PC-9 (cell line): ENCODE measurements around the gene NELL1. TPM values are rescaled to one million over a fixed set of nuclear protein-coding genes. Genes with fewer than 3 reads are reported as not detected.

Experiments used
- BruUV-seq: library from RNA; stranded (reverse); fragments of 400-500 nt; replicated peaks from 2 replicates; lab custom pipeline; 2021; lab: Mats Ljungman, UMichigan
- CTCF ChIA-PET: fragments of 300-600 bp; sonication (Branson Sonifier 250); formaldehyde crosslinking; loops from one replicate; lab custom pipeline; 2022; ENCODE audit warnings: antibody characterized with exemption; lab: Charles Lee
- POLR2A ChIA-PET: fragments of 300-600 bp; sonication (Branson Sonifier 250); formaldehyde crosslinking; loops from one replicate; lab custom pipeline; 2022; ENCODE audit warnings: antibody characterized with exemption; ENCODE audit not compliant: unreplicated experiment; lab: Charles Lee
- DNase-seq, 2 experiments: peaks; one replicate each; pipeline versions ENCODE4 v3.0.0 to v3.0.0-alpha.2; 2015 to 2022; ENCODE audit warnings: mixed read lengths in 1 of 2
- H2AFZ ChIP-seq: fragments of 200-600 bp; sonication (generic); 2 replicates; pipeline ENCODE4 v1.8.1; 2017; ENCODE audit warnings: antibody characterized with exemption
- H3F3A ChIP-seq: fragments of 200-600 bp; sonication (generic); 2 replicates; pipeline ENCODE4 v1.8.1; 2017; ENCODE audit warnings: antibody characterized with exemption, mild to moderate bottlenecking, low read depth; ENCODE audit not compliant: insufficient read depth
- H3K27ac ChIP-seq: fragments of 200-600 bp; sonication (generic); 2 replicates; pipeline ENCODE4 v1.6.1; 2016; ENCODE audit warnings: mixed run types
- H3K27me3 ChIP-seq: fragments of 200-600 bp; sonication (generic); 2 replicates; pipeline ENCODE4 v1.6.1; 2016; ENCODE audit warnings: low read depth, mixed run types; ENCODE audit not compliant: insufficient read depth
- H3K36me3 ChIP-seq: fragments of 200-600 bp; sonication (generic); 2 replicates; pipeline ENCODE4 v1.6.1; 2016; ENCODE audit warnings: low read depth, mixed run types
- H3K4me1 ChIP-seq: fragments of 200-600 bp; sonication (generic); replicated peaks from 2 replicates; pipeline ENCODE4 v1.6.1; 2016; ENCODE audit warnings: mixed run types; ENCODE audit not compliant: insufficient read depth
- H3K4me2 ChIP-seq: fragments of 200-600 bp; sonication (generic); 2 replicates; pipeline ENCODE4 v1.6.1; 2017; ENCODE audit warnings: mixed run types
- H3K4me3 ChIP-seq: fragments of 200-600 bp; sonication (generic); 2 replicates; pipeline ENCODE4 v1.6.1; 2016; ENCODE audit warnings: mixed run types
- H3K79me2 ChIP-seq: fragments of 200-600 bp; sonication (generic); 2 replicates; pipeline ENCODE4 v1.6.1; 2017; ENCODE audit warnings: low read depth, mixed run types
- H3K9me2 ChIP-seq: fragments of 200-600 bp; sonication (generic); 2 replicates; pipeline ENCODE4 v1.8.1; 2017; ENCODE audit warnings: mild to moderate bottlenecking; ENCODE audit not compliant: insufficient read depth
- H3K9me3 ChIP-seq: fragments of 200-600 bp; sonication (generic); 2 replicates; pipeline ENCODE4 v1.8.1; 2016; ENCODE audit warnings: low read depth; ENCODE audit not compliant: insufficient read depth
- H4K20me1 ChIP-seq: fragments of 200-600 bp; sonication (generic); 2 replicates; pipeline ENCODE4 v1.8.1; 2017; ENCODE audit not compliant: insufficient read depth
- EZH2 ChIP-seq: fragments of 200-600 bp; sonication (generic); IDR thresholded peaks from 2 replicates; pipeline ENCODE4 v1.8.0; 2017; ENCODE audit warnings: antibody characterized with exemption, low read depth
- intact Hi-C: fragments of 100-400 bp; cut with micrococcal nuclease; formaldehyde crosslinking; loops from one replicate; pipeline ENCODE4 v1.10.0; 2022; ENCODE audit not compliant: unreplicated experiment
- total RNA-seq: library from RNA; stranded (reverse); gene quantifications from 2 replicates; pipeline ENCODE4 v1.2.3, GENCODE V29; 2021
- TF ChIP-seq, protein P1 (sequence below): fragments of 200-600 bp; sonication (generic); conservative IDR thresholded peaks from 2 replicates; pipeline ENCODE4 v1.6.1; 2017; ENCODE audit warnings: mixed run types, antibody characterized with exemption, mild to moderate bottlenecking, moderate library complexity

The NELL1 gene
- total RNA-seq, 1 experiment from 2014 or later: not detected

DNA sequence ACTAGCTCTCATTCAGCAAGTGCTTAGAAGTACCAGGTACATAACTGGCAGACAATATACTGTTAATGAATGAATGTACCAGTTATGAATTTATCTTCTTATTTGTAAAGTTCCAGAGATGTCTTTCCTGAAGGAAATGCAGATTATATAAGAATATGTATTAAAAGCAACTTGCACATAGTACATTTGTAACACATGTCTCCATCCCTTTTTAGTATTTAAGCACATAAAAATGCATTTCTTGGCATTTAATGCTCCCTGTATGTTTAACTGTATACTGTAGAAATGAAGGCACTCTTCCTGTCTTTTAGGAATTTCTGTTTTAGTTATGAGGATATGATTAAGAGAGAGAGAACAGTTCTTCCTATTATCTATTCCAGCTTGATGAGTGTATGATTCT lies 241.3 kb downstream of the NELL1 start:
- Histone ChIP-seq H3K27ac (no peak overlapping the region), H3K9me2 (no peaks in the 10 kb centered on the region; the same call in 1 of the 2 replicates), H3K36me3 (no peaks in the 10 kb centered on the region), H3F3A (no peaks in the 10 kb centered on the region), H3K4me1 (no peaks in the 10 kb centered on the region), H3K9me3 (no peaks in the 10 kb centered on the region), H3K4me2 (no peak overlapping the region), H2AFZ (no peak overlapping the region), H3K4me3 (no peak overlapping the region), H3K79me2 (no peaks in the 10 kb centered on the region), H3K27me3 (no peaks in the 10 kb centered on the region), H4K20me1 (no peaks in the 10 kb centered on the region)
- no TSS peak for BruUV-seq
- TF ChIP-seq, protein P1, sequence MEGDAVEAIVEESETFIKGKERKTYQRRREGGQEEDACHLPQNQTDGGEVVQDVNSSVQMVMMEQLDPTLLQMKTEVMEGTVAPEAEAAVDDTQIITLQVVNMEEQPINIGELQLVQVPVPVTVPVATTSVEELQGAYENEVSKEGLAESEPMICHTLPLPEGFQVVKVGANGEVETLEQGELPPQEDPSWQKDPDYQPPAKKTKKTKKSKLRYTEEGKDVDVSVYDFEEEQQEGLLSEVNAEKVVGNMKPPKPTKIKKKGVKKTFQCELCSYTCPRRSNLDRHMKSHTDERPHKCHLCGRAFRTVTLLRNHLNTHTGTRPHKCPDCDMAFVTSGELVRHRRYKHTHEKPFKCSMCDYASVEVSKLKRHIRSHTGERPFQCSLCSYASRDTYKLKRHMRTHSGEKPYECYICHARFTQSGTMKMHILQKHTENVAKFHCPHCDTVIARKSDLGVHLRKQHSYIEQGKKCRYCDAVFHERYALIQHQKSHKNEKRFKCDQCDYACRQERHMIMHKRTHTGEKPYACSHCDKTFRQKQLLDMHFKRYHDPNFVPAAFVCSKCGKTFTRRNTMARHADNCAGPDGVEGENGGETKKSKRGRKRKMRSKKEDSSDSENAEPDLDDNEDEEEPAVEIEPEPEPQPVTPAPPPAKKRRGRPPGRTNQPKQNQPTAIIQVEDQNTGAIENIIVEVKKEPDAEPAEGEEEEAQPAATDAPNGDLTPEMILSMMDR: no peak
- no peak for TF ChIP-seq EZH2
- intact Hi-C loops: no loop called here
- ChIA-PET POLR2A (no interaction called here), CTCF (no interaction called here)
- no peak for DNase-seq

- H3F3A ChIP-seq: no peaks in the 10 kb centered on the region
- CTCF ChIA-PET: no interaction called here
- H3K27ac ChIP-seq: no peak overlapping the region
- POLR2A ChIA-PET: no interaction called here
- intact Hi-C loops: no loop called here
- no peak overlapping the region for H3K4me2 ChIP-seq
- H3K36me3 ChIP-seq: no peaks in the 10 kb centered on the region
- H3K79me2 ChIP-seq: no peaks in the 10 kb centered on the region
- H3K4me3 ChIP-seq: no peak overlapping the region
- no TSS peak for BruUV-seq
- H3K27me3 ChIP-seq: no peaks in the 10 kb centered on the region
- H2AFZ ChIP-seq: no peak overlapping the region
- H4K20me1 ChIP-seq: no peaks in the 10 kb centered on the region
- no peaks in the 10 kb centered on the region for H3K9me3 ChIP-seq
- no peak for DNase-seq
- TF ChIP-seq, protein P1: no peak
- TF ChIP-seq EZH2: no peak
- no peaks in the 10 kb centered on the region for H3K4me1 ChIP-seq
- no peaks in the 10 kb centered on the region; the same call in 1 of the 2 replicates for H3K9me2 ChIP-seq
Measured at GRCh38 chr11:20912065-20912821, 242.9 kb downstream of the NELL1 start.

- Histone ChIP-seq H3K9me3 (no peaks in the 10 kb centered on the region), H3F3A (no peaks in the 10 kb centered on the region), H3K79me2 (no peaks in the 10 kb centered on the region), H3K27ac (no peak overlapping the region), H4K20me1 (no peaks in the 10 kb centered on the region), H3K4me1 (no peaks in the 10 kb centered on the region), H3K4me2 (no peak overlapping the region), H3K36me3 (no peaks in the 10 kb centered on the region), H3K9me2 (no peaks in the 10 kb centered on the region; the same call in 1 of the 2 replicates), H2AFZ (no peak overlapping the region), H3K4me3 (no peak overlapping the region), H3K27me3 (no peaks in the 10 kb centered on the region)
- CTCF ChIA-PET: no interaction called here
- TF ChIP-seq EZH2: no peak
- TF ChIP-seq, protein P1: no peak
- DNase-seq: no peak
- intact Hi-C loops: no loop called here
- POLR2A ChIA-PET: no interaction called here
- no TSS peak for BruUV-seq
Measured at GRCh38 chr11:20912922-20913512, 243.6 kb downstream of the NELL1 start.
